ENCODE data around the gene GPRC5A.

GRCh38 chr12:12898136-12898717 lies 6.9 kb downstream of the GPRC5A start:
- TF ChIP-seq POLR2AphosphoS5 (IDR thresholded peaks at IDR 0.05; ENCODE audit: low read depth, low read length) (no peak), TAF1 (IDR thresholded peaks at IDR 0.05; ENCODE audit: borderline replicate concordance, insufficient read depth, low read length) (no peak), SIN3A (IDR thresholded peaks at IDR 0.05; ENCODE audit: borderline replicate concordance, insufficient read depth, low read length) (no peak), REST (IDR thresholded peaks at IDR 0.05; ENCODE audit: insufficient read depth in 1 of 2, low read depth in 2 of 2, low read length in 2 of 2) (no peak)
